ENCODE measurements around the gene SH3RF1.
"Not testable (repeated sequence)": the region's sequence is repeated elsewhere in the genome, so short reads cannot be mapped to it uniquely, and the experiment has no call there.

Gene SH3RF1

DNA sequence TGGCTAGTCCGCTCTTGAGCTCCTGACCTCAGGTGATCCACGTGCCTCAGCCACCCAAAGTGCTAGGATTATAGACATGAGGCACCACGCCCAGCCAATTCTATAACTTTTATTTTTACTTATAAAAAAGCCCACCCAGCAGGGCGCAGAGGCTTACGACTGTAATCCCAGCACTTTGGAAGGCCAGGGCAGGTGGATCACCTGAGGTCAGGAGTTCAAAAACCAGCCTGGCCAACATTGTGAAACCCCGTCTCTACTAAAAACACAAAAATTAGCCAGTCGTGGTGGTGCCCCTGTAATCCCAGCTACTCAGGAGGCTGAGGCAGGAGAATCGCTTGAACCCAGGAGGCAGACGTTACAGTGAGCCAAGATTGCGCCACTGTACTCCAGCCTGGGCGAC lies 73.5 kb downstream of the SH3RF1 start:
- DNase-seq, result not testable (repeated sequence)

DNA sequence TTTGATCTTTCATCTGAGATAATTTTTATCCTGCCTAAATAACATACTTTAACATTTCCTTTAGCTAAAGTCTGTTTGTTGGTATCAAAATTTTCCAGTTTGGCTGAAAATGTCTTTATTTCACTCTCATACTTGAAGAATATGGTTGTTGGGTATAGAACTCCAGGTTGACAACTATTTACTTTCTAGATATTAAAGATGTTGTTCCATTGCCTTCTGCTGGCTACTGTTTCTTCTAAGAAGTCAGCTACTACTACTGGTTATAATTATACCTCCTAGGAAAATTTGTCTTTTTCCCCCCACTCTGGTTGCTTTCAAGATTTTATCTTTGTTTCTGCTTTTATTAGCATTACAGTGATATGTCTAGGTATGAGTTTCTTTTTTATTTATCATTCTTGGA lies 75.7 kb downstream of the SH3RF1 start:
- DNase-seq, result no peak

DNA sequence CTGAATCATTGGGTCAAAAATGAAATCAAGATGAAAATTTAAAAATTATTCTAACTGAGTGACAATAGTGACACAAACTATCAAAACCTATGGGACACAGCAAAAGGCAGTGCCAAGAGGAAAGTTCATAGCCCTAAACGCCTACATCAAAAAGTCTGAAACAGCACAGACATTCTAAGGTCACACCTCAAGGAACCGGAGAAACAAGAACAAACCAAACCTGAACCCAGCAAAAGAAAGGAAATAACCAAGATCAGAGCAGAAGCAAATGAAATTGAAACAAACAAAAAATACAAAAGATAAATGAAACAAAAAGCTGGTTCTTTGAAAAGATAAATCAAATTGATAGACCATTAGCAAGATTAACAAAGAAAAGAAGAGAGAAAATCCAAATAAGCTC lies 80.8 kb downstream of the SH3RF1 start:
- not testable (repeated sequence) for DNase-seq

DNA sequence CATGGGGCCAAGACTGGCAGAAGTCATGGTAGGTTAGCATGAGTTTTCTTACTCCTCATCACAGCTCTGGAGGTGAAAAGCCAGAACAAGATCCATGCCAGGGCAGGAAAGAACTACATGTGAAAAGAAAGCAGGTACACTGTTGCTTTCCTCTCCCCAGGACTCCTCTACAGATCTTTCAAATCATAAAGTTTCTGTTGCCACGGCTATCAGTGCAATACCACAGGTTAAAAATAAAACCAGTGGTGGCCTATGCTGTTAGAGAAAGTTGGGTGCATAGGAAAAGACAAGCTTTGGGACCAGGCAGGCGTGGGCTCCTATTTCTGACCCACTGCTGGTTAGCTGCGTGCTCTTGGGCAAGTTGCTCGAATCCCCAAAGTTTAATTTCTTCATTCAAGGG lies 81.4 kb downstream of the SH3RF1 start:
- no peak for DNase-seq

DNA sequence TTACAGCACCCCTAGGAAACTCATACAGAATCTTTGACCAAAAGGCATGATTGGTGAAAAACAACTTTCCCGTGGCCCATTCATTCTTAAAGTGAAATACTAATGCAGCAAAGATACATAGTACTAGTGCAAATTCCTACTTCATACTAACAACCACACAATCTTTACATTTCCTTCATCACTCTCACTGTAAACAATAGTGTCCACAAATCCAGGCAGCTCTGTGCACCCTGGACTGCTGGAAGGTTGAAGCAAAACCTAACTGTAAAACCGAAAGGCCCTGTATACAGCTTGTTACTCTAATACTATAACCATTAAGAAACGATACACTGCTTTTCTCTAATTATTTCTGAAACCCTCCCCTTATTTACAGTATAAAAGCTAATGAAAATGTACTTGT lies 82.6 kb downstream of the SH3RF1 start:
- DNase-seq, result no peak

DNA sequence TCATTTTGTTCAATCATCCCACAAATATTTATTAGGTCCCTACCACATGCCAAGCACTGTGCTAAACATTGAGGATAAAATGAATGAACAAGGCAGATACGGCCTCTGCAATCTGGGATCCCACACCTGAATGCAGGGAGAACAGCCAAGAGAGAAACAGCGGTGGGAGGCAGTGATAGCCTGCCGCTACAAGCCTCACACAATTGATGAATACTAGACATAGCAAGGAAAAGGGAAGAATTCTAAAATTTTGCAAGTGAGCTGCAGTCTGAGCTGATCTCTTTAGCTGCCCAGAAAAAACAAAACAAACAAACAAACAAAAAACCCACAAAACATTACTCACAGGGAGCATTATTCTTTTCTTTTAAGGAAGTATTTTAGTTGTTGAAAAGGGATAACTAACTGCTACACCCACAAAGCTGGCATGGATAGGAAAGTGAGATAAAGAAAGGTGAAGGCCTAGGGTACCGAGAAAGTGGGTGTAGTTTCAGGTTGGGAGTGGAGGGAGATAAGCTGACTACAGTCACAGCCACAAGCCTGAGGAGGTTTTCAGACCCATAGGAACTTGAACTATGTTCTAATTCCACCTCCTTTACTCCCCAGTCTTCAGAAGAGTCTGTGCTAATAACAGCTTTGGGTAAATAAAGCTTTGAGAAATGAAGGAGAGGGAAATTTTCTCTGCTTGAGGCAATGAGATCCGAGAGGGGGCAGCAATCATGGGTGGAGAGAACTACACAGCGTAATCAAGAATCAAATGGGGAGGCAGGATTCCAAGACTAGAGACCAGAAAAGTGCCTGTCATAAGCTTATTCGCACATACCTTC lies 85.4 kb downstream of the SH3RF1 start:
- DNase-seq, result no peak

DNA sequence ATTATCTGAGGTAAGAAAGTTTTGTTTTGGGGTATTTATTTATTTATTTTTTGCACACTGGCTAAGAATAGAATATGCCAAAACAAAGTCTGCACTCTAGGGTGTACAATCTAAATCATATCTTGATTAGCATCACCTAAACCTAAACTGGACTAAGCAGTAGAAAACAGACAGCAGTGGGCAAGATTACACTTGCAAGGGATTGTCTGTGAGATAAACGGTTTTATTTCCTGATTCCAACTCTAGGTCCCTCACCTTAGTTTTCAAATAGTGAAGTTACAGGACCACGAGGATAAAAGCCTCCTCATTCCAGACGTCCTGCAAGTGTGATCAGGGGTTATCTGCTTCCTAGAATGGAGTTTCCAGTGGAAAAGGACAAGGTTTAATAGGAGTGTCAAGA lies 86.1 kb downstream of the SH3RF1 start:
- DNase-seq, result no peak

DNA sequence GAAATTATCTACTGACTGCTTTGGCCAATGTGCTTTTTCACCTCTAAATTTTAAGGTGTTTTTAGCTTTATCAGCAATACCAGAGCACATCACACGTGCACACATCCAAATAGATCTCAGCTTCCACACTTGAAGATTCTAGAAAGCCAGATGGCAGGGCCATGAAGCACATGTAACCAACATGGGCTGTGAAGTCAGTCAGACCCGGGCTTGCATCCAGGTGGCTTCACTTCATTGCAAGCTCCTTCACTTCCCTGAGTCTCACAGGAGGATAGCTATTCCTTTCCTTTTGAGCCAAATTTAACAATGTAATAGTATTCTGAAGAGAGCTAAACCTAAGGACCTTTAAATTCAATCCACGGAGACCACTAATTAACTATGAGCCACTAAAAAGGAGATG lies 86.5 kb downstream of the SH3RF1 start:
- DNase-seq, result no peak

DNA sequence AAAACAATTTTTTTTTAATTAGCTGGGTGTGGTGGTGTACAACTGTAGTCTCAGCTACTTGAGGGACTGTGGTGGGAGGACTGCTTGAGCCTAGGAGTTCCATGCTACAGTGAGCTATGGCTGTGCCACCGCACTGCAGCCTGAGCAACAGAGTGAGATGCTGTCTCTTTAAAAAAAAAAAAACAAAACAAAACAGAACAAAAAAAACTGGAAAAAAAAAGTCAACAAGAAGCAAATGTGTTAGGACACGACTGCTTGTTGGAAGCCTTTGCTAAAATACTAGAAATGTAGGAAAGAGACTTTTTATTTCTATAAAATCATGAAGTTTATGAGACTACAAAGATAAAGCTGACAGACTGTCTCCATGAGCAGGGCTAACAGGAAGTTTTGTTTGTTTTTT lies 87.2 kb downstream of the SH3RF1 start:
- DNase-seq, result no peak

DNA sequence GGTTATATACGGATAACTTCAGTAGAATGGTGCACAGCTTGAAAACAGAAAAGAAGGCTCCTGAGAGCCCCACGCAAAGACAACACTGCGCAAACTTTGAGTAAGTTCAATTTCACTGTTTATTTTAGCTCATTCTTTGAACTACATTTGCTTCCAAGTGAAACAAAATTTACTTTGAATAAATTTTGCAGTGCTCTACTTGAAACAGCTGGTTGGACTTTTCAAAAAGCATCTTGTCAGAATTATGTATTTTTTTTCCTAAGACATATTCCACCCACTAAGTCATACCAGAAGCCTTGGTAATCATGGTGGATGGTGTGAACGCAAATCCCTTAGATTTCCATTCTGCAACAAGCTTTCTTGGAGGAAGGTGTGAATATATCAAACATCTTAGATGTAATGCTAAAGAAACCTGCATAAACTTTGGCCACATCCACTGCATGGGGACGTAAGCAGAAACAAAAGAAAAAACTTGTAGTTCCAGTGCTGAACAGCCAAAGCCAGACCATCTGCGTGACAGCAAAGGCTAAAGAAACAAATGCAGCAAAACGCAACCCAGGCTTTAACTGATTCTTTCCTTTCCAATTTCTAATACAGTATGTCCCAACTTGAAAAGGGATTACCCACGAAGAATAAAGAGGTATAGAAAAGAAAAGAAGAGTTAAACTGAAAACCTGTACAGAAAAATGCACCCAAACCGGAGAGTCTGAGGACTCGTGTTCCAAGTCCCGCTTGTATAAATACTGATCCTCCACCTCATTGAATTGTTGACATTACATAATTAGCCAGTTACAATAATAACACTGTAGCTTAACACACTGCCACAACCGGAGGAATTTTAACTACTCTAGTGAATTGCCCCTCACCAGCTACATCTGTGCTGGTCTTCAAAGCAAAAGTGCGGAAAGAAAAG lies 90.9 kb downstream of the SH3RF1 start:
- DNase-seq, result no peak

DNA sequence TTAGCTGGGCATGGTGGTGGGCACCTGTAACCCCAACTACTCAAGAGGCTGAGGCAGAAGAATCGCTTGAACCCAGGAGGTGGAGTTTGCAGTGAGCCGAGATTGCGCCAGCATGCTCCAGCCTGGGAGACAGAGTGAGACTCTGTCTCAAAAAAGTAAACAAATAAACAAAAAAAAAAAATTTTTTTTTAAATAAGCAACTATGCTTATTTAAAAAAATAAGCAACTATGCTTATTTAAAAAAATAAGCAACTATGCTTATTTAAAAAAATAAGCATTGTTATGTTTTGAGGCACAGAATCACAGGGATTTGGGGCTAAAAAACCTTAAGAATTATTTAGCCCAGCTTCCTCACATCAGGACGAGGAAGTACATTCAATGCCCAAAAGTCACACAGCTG lies 92.7 kb downstream of the SH3RF1 start:
- not testable (repeated sequence) for DNase-seq

DNA sequence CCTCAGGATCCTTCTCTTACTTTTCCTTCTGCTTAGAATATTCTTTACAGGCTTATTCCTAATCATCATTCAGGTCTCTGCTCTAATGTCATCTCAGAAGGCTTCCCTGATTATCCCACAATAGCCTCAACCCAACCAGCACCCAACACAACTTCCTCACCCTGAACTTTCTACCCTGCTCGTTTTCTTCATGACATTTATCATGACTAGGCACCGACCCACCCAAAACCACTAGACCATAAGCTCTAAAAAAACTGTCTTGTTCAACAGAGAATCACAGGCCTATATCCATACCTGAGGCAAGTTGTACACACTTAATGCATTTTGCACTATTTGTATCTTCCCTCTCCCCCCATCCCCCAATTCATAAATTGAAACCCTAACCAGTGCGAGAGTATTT lies 95.3 kb downstream of the SH3RF1 start:
- DNase-seq, result no peak

DNA sequence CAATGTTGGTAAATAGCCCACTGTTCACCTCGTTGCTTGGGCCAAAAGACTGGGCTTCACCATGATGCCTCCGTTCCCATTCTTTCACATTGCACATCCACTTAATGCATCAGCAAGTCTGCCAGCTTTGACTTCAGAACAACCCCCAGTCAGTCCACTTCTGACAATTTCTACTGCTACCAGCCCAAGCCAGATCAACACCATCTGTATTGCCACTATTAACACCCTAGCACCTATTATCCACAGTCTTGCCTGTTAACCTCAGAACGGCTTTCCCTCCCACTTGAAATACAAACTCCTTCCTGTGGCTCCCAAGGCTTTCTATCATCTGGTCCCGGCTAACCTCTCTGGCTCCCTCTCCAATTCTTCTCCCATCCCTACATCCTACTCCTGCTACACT lies 95.7 kb downstream of the SH3RF1 start:
- no peak for DNase-seq

DNA sequence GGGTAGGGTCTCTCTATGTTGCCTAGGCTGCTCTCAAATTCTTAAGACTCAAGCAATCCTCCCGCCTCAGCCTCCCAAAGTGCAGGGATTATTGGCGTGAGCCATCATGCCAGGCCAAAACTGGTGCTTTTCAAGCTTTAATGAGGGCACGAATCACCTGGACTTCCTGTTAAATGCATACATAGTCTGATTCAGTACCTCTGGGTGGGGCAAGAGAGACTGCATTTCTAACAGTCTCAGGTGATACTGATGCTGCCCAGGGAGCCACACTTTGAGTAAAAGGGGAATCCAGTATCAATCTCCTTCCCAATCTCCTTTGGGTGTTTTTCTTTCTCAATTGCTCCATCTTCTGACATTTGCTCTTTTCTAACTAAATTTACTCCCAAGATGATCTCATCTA lies 96.5 kb downstream of the SH3RF1 start:
- no peak for DNase-seq

DNA sequence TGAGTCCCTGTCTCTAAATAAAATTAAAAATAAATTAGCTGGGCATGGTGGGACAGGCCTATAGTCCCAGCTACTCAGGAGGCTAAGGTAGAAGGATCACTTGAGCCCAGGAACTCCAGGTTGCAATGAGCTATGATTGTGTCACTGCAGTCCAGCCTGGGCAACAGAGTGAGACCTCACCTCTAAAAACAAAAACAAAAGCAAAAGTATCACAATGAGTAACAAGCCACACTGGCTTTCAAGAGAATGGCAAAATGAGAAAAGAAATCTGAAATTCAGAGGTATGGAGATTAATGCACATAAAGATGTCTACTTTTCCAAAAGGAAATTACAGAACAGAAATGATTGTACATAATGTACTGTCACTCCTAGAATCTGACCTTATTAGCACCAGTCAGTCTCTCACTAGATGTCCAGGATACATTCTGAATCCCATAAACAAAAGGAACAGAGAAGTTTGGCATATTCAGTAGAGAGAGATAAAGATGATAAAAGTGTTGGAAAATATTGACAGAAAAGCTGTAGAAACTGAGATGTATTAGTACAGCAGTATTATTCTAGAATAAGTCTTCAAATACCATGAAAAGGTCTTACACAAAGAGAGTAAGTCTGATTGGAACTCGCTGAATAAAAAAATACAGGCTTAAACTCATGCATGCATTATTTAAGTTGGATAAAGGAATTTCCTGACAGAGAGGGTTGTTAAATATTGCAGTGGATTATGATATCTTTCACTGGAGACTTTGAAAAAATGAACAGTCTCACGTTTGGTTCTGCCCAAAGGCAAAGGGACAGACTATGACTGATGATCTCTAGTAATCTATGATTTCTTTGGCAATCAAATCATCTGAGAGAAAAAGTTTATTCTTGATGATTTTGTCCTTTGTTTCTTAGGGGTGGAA lies 102.5 kb downstream of the SH3RF1 start:
- DNase-seq, result no peak

DNA sequence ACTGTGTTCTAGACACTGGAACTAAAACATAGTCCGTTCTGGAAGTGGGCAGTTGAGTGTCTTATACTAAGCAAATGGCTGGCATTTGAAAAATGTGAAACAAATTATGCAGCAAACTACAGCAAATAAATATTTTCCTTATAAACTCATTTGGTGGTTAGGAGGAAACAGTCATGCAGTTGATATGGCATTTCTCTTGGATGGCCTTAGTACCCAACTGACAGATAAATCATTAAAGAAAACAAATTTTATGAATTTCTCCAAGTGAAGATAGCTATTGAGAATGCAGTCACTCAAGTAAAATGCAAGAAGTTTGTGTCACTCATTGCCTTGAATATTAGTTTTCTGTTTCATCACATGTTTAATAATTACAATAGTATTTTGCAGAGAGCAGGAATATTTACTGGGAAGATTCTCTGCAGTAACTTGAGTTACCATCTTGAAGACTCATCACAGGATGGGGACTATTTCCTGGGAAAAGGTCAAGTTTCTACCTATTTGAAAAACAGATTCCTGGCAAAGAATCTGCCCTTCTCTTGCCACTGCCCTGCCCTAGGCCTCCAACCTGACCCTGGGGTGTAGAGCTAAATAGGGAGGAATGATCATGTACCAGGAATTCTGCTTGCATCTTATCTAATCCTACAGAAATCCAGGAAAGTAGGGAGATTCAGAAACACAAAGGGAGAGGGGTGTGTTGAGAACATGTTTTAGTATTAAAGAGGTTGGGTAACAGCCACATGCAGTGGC lies 105.9 kb downstream of the SH3RF1 start:
- DNase-seq, result no peak

DNA sequence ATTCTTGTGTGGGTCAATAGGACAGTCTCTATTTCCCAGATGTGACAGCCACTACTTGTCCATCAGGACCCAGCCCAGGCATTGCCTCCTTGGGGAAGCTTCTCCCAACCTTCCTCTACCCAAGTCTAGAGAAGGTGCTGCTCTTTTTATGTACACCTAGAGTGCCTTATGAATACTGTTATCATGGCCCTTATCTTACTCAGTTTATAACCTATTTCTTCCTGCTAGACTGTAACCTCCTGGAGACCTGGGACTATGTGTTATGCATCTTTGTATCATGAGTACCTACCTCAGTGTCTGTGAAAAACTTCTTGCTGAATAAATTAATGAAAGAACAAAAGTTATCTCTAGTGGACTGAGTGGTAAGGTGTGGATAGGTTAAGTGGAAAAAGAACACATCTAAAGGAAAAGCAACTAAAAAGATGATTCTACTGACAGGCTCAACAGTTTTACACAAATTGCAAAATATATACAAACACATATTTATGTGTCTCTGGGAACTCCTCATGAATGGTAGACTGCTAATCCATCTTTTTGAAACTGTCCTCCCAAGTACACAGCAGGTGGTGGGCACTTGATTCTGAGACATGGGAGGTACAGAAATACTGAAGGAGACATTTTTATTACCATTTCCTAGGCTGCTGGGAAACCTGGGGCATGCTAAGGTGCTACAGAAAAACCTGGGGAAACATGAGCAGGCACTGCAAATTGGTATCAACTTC lies 106.6 kb downstream of the SH3RF1 start:
- no peak for DNase-seq

DNA sequence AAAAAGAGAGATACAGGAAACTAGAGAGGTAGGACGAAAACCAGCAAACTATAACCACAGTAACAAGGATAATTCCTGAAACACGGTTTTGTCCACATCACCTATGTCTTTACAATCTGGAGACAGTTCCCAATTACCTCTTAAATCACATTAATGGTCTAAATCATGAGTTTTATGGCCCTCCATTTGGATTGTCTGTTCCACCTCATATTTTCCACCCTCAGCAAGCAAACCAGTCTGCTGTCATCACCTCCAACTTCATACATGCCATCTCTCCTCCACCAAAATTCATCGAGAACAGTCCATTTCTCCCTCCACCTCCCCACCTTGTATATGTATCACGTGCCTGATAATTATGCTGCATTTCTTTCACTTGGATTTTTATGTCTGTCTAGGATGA lies 107.3 kb downstream of the SH3RF1 start:
- no peak for DNase-seq

DNA sequence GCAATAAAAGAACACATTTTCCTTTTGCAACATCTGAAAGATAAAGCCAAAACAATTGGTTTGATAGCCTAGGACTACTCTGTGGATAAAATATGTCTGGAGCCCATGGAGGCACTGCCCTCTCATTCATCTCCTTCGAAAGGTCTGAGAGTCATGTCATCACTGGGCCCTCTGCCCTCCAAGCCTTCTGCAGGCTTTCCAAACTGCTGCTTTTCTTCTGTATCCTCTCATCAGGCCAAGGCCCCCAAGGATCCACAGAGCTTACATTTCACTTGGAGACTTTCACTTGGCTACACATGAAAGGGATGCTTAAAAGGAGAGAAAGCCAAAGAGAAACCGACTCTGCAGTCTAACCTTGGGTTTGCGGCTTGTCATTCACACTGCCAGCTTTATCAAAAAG lies 109.9 kb downstream of the SH3RF1 start:
- no peak for DNase-seq

DNA sequence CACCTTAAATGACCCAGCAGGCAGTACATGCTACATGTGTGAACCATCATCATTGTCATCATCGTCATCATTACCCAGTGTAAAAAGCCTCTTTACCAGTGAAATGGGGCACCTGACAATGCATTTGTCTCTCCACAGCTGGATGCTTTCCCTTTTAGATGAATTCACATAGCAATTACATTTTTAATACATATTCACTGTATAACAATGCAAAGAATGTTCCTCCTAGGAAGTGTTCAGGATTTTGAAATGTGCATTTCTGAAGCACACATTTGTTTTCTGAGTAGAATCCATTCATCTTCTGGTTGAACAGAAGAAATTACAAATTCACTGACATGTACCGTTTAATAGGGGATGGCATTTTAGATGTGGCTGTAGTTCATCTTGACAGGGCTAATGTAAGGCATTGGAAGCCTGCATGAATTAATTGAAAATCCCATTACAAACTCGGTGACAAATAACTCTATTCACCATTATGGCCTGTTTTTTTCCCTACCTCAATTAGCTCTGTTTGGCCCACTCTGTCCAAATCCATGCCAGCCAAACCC lies 111.1 kb downstream of the SH3RF1 start:
- no peak for DNase-seq

DNA sequence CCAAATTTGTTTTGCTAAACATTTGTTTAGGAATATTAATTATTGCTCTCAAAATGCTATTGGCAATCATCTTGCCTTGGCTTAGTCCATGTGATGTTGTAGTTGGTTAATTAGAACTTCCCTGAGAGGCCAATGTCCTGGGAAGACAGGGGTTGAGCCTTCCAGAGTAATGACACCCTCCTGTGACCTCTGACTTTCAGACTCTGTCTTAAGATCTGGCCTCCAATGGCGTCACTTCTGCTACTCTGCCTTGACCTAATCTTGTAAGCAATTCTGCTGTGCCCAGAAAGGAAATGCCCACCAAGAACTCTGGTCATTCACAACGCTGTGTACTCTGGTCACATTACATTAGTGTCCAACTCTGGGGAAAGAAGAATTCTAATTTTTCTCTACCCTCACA lies 111.9 kb downstream of the SH3RF1 start:
- no peak for DNase-seq

All from DMS 273 treated with DMSO at 0.1 percent for 48 hours (cell line).